K562 (cell line): ENCODE data around the gene CMTR1. TPM values are rescaled to one million over a fixed set of nuclear protein-coding genes. Genes with fewer than 3 reads are reported as not detected.

Source experiments
- ESRRA ChIP-seq: fragments of 450-650 bp; IDR thresholded peaks from 2 replicates; pipeline ENCODE4 v1.6.1; 2014; ENCODE audit warnings: low read depth, mild to moderate bottlenecking, moderate library complexity, borderline replicate concordance
- EWSR1 ChIP-seq: fragments of 450-650 bp; IDR thresholded peaks from 2 replicates; pipeline ENCODE4 v1.6.1; 2018; ENCODE audit warnings: borderline replicate concordance, mild to moderate bottlenecking, low read depth, moderate library complexity; ENCODE audit not compliant: partially characterized antibody
- HNRNPLL ChIP-seq: fragments of 200-400 bp; formaldehyde crosslinking; IDR thresholded peaks from 2 replicates; pipeline ENCODE4 v1.6.1; 2017; ENCODE audit warnings: low read length, low read depth, mild to moderate bottlenecking; ENCODE audit not compliant: poor library complexity, severe bottlenecking
- MEF2D ChIP-seq: conservative IDR thresholded peaks from 2 replicates; pipeline ENCODE4 v1.6.1; 2016; ENCODE audit warnings: low read depth, missing genetic modification characterization, missing compliant biosample characterization
- NCOA4 ChIP-seq: fragments of 450-650 bp; IDR thresholded peaks from 2 replicates; pipeline ENCODE4 v1.6.1; 2018; ENCODE audit warnings: mild to moderate bottlenecking; ENCODE audit not compliant: partially characterized antibody
- RBM14 ChIP-seq: fragments of 200-400 bp; formaldehyde crosslinking; IDR thresholded peaks from 2 replicates; pipeline ENCODE4 v1.6.1; 2018; ENCODE audit warnings: low read depth, mild to moderate bottlenecking, low read length, moderate library complexity, borderline replicate concordance; ENCODE audit not compliant: insufficient read depth
- RBM22 ChIP-seq: fragments of 200-400 bp; formaldehyde crosslinking; IDR thresholded peaks from 2 replicates; pipeline ENCODE4 v1.6.1; 2018; ENCODE audit warnings: low read length, low read depth; ENCODE audit not compliant: poor library complexity, severe bottlenecking
- ZFPM2 ChIP-seq: fragments of 250-450 bp; sonication (Bioruptor Pico); IDR thresholded peaks from 2 replicates; pipeline ENCODE4 v1.5.1; 2022; ENCODE audit warnings: mild to moderate bottlenecking
- polyA plus RNA-seq, 8 experiments: library from polyadenylated mRNA; depleted of rRNA in 4 of 8; stranded (reverse) in 5 of 8; unstranded in 3 of 8; fragments of >200 nt; fragmentation: Nextera tagmentation in 2 of 8; fragmentation: Illumina TruSeq in 1 of 8; extraction: Ambion mirVana in 2 of 8; extraction: Trizol in 1 of 8; gene quantifications; 2 replicates each; pipeline versions ENCODE4 v1.2.1 to v1.2.3, GENCODE V29; 2011 to 2014; ENCODE audit warnings: inconsistent platforms in 1 of 8, missing spikeins in 1 of 8
- total RNA-seq, 7 experiments: library from RNA; depleted of rRNA in 6 of 7; stranded (reverse); fragments of >200 nt in 6 of 7; fragmentation: Illumina TruSeq in 2 of 7; extraction: Trizol in 2 of 7; gene quantifications; 2 replicates each; pipeline versions ENCODE4 v1.2.1 to v1.2.3, GENCODE V29; 2011 to 2021; ENCODE audit warnings: low replicate concordance in 1 of 7
- TF ChIP-seq, protein P1 (sequence below): fragments of 250-450 bp; sonication (Bioruptor Pico); IDR thresholded peaks from 2 replicates; pipeline ENCODE4 v1.8.0; 2022; ENCODE audit warnings: inconsistent platforms, mild to moderate bottlenecking, moderate library complexity, borderline replicate concordance
- TF ChIP-seq, protein P2 (sequence below): sonication (generic); formaldehyde crosslinking; IDR thresholded peaks from 2 replicates; pipeline ENCODE4 v1.8.1; 2023; ENCODE audit warnings: mild to moderate bottlenecking, missing genetic modification reagents

CMTR1 gene
- total and polyA plus RNA-seq, 9 of the 15 experiments (the other 6 are each of a cell fraction or from before 2014, with no cell fraction given): 2.9 to 63.5 (median 49.5) TPM

DNA sequence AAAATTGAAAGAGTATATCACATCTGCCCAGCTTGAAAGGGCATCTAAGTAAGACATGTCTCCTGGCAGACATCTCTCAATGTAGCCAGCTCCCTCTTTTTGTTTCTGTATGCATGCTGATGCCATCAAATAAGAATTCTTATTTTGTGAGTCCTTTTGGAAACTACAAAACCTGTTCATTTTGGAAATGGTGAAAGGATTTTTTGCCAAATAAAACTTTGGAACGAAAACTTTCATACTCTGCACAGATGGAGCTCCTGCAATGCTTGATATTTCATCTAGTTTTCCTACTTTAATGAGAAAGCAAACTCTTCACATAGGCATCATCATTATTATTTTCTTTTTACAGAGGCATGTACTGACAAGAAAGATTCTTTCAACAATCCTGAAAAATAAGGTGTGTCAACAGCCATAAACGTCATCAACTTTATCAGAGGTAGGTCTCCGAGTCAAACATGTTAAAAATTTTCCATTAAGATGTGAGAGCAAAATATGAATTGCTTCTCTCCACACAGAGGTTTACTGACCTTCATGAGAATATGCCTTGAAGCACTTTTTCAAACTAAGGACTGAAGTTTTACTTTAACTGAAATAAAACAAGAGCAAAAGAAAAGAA is 26.2 kb upstream of the CMTR1 start (continued):
- TF ChIP-seq, protein P1, sequence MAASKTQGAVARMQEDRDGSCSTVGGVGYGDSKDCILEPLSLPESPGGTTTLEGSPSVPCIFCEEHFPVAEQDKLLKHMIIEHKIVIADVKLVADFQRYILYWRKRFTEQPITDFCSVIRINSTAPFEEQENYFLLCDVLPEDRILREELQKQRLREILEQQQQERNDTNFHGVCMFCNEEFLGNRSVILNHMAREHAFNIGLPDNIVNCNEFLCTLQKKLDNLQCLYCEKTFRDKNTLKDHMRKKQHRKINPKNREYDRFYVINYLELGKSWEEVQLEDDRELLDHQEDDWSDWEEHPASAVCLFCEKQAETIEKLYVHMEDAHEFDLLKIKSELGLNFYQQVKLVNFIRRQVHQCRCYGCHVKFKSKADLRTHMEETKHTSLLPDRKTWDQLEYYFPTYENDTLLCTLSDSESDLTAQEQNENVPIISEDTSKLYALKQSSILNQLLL: no peak
- TF ChIP-seq EWSR1: no peak
- TF ChIP-seq NCOA4: no peak
- no peak for TF ChIP-seq ZFPM2 (CRISPR knock-in tag)
- TF ChIP-seq HNRNPLL: no peak
- no peak for TF ChIP-seq RBM22
- TF ChIP-seq ESRRA: no peak
- no peak for TF ChIP-seq RBM14
- TF ChIP-seq, protein P2, sequence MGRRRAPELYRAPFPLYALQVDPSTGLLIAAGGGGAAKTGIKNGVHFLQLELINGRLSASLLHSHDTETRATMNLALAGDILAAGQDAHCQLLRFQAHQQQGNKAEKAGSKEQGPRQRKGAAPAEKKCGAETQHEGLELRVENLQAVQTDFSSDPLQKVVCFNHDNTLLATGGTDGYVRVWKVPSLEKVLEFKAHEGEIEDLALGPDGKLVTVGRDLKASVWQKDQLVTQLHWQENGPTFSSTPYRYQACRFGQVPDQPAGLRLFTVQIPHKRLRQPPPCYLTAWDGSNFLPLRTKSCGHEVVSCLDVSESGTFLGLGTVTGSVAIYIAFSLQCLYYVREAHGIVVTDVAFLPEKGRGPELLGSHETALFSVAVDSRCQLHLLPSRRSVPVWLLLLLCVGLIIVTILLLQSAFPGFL: no peak
- TF ChIP-seq MEF2D (tag): no peak
